ENCODE results near the gene PEX7. TPM values are rescaled to one million over a fixed set of nuclear protein-coding genes. Genes with fewer than 3 reads are reported as not detected.

The PEX7 gene
- total RNA-seq, 1 experiment from 2014 or later = 9.9 TPM

DNA sequence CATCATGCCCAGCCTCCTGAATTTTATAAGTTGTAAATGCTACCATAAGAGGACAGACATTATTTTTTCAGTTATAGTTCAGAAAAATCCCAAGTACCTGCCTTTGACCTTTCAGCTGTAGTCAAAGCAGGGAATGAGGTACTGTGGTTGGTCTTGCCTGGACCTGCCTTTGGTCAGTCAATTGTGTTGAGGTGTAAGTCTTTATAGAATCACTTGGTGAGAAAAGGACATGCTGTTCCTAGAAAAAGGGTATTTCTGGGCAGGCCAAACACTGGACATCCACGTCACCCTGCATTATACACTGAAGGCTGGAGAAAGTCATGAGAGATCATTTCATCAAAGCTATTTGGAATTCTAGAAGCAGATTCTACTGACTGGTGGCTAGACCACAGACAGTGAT, 40.3 kb downstream of the PEX7 start:
- Histone ChIP-seq H3K4me2 (ENCODE audit: low read length) (no peak overlapping the region), H3K4me1 (ENCODE audit: insufficient read depth, low read length) (no peaks in the 10 kb centered on the region), H4K20me1 (ENCODE audit: low read length) (no peaks in the 10 kb centered on the region), H3K9ac (ENCODE audit: low read length) (no peak overlapping the region), H2AFZ (ENCODE audit: low read length) (no peak overlapping the region), H3K9me2 (replicated peaks; ENCODE audit: low read length) (no peaks in the 10 kb centered on the region), H3K36me3 (ENCODE audit: low read depth, low read length) (no peaks in the 10 kb centered on the region), H3K79me2 (ENCODE audit: low read length) (no peaks in the 10 kb centered on the region), H3F3A (ENCODE audit: low read length, unreplicated experiment) (no peaks in the 10 kb centered on the region), H3K27me3 (ENCODE audit: low read length) (no peaks in the 10 kb centered on the region), H3K27ac (ENCODE audit: low read length) (no peak overlapping the region), H3K4me3 (ENCODE audit: low read length) (no peak overlapping the region), H3K9me3 (ENCODE audit: low read length) (no peaks in the 10 kb centered on the region)
- DNase-seq (no peak), ATAC-seq (no peak)
- intact Hi-C loops (cut with micrococcal nuclease) = no loop called here
- BruUV-seq (replicated peaks) = no TSS peak
- ChIA-PET CTCF (no interaction called here), POLR2A (ENCODE audit: unreplicated experiment) (no interaction called here)
- TF ChIP-seq, protein P1, sequence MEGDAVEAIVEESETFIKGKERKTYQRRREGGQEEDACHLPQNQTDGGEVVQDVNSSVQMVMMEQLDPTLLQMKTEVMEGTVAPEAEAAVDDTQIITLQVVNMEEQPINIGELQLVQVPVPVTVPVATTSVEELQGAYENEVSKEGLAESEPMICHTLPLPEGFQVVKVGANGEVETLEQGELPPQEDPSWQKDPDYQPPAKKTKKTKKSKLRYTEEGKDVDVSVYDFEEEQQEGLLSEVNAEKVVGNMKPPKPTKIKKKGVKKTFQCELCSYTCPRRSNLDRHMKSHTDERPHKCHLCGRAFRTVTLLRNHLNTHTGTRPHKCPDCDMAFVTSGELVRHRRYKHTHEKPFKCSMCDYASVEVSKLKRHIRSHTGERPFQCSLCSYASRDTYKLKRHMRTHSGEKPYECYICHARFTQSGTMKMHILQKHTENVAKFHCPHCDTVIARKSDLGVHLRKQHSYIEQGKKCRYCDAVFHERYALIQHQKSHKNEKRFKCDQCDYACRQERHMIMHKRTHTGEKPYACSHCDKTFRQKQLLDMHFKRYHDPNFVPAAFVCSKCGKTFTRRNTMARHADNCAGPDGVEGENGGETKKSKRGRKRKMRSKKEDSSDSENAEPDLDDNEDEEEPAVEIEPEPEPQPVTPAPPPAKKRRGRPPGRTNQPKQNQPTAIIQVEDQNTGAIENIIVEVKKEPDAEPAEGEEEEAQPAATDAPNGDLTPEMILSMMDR (conservative IDR thresholded peaks at IDR 0.05; ENCODE audit: low read depth, low read length) = no peak
- TF ChIP-seq EZH2phosphoT487 (IDR thresholded peaks at IDR 0.05; ENCODE audit: borderline replicate concordance, low read length) (no peak), EZH2 (IDR thresholded peaks at IDR 0.05; ENCODE audit: low read length, unreplicated experiment) (no peak)

DNA sequence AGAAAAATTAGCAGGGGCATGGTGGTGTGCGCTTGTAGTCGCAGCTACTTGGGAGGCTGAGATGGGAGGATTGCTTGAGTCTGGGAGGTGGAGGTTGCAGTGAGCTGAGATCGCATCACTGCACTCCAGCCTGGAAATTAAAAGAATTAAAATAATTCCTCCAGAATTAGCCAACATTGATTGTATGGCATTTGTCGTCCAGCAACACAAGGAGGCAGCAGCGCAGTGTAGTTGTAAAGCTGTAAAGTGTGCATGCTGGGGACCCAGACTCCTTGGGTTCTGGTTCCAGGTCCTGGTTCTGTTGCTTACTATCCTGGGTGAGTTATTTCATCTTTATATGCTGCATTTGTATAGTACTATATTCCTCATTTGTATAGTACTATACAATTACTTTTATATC, 41.4 kb downstream of the PEX7 start:
- ATAC-seq = no peak
- ChIA-PET CTCF (interaction anchor here (0.6 kb wide), 1 partner anchor 1112 kb away, joined by 3 read pairs; no protein-coding TSS in a partner anchor), POLR2A (ENCODE audit: unreplicated experiment) (no interaction called here)

DNA sequence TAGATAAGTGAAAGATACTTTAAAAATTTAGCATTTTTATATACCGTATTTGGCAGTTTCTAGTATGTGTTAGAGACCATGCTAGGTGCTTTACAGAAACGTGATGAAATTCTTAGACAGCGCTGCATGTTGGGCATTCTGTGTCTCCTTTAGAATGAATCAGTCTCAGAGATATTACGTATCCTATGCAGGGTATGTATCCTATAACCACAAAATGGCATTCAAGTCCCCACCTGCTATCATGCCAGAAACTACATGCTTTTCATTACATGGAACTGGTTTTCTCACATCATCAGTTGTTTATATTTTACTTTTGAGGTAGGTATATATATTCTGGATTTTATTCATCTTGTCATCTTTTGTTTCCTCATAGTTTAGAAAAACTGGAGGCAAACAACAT, 42.3 kb downstream of the PEX7 start:
- H3K9ac ChIP-seq (ENCODE audit: low read length) = no peak overlapping the region
- BruUV-seq (replicated peaks) = no TSS peak
- H3K4me2 ChIP-seq (ENCODE audit: low read length) = no peak overlapping the region
- H3K9me2 ChIP-seq (replicated peaks; ENCODE audit: low read length) = no peaks in the 10 kb centered on the region
- TF ChIP-seq, protein P1 (conservative IDR thresholded peaks at IDR 0.05; ENCODE audit: low read depth, low read length) = no peak
- TF ChIP-seq EZH2phosphoT487 (IDR thresholded peaks at IDR 0.05; ENCODE audit: borderline replicate concordance, low read length) (no peak), EZH2 (IDR thresholded peaks at IDR 0.05; ENCODE audit: low read length, unreplicated experiment) (no peak)
- POLR2A ChIA-PET (ENCODE audit: unreplicated experiment) = no interaction called here
- no peak overlapping the region for H2AFZ ChIP-seq (ENCODE audit: low read length)
- no peaks in the 10 kb centered on the region for H3F3A ChIP-seq (ENCODE audit: low read length, unreplicated experiment)
- H3K4me1 ChIP-seq (ENCODE audit: insufficient read depth, low read length) = no peaks in the 10 kb centered on the region
- no peaks in the 10 kb centered on the region for H3K79me2 ChIP-seq (ENCODE audit: low read length)
- H3K27me3 ChIP-seq (ENCODE audit: low read length) = no peaks in the 10 kb centered on the region
- no peak overlapping the region for H3K4me3 ChIP-seq (ENCODE audit: low read length)
- no peak for ATAC-seq
- CTCF ChIA-PET = no interaction called here
- intact Hi-C loops (cut with micrococcal nuclease) = no loop called here
- no peaks in the 10 kb centered on the region for H4K20me1 ChIP-seq (ENCODE audit: low read length)
- H3K9me3 ChIP-seq (ENCODE audit: low read length) = no peaks in the 10 kb centered on the region
- H3K36me3 ChIP-seq (ENCODE audit: low read depth, low read length) = no peaks in the 10 kb centered on the region
- H3K27ac ChIP-seq (ENCODE audit: low read length) = no peak overlapping the region
- no peak for DNase-seq

More for the DNA sequence above, 41.4 kb downstream of the PEX7 start:
- no peak for DNase-seq
- Histone ChIP-seq H3K27me3 (ENCODE audit: low read length) (no peaks in the 10 kb centered on the region), H3K9me2 (replicated peaks; ENCODE audit: low read length) (no peaks in the 10 kb centered on the region), H3K9me3 (ENCODE audit: low read length) (no peaks in the 10 kb centered on the region), H3K4me2 (ENCODE audit: low read length) (no peak overlapping the region), H3K4me3 (ENCODE audit: low read length) (no peak overlapping the region), H3F3A (ENCODE audit: low read length, unreplicated experiment) (no peaks in the 10 kb centered on the region), H2AFZ (ENCODE audit: low read length) (no peak overlapping the region), H4K20me1 (ENCODE audit: low read length) (no peaks in the 10 kb centered on the region), H3K9ac (ENCODE audit: low read length) (no peak overlapping the region), H3K36me3 (ENCODE audit: low read depth, low read length) (no peaks in the 10 kb centered on the region), H3K27ac (ENCODE audit: low read length) (no peak overlapping the region), H3K4me1 (ENCODE audit: insufficient read depth, low read length) (no peaks in the 10 kb centered on the region), H3K79me2 (ENCODE audit: low read length) (no peaks in the 10 kb centered on the region)
- no TSS peak for BruUV-seq (replicated peaks)
- intact Hi-C loops (cut with micrococcal nuclease) = no loop called here
- TF ChIP-seq EZH2 (IDR thresholded peaks at IDR 0.05; ENCODE audit: low read length, unreplicated experiment) = no peak
- TF ChIP-seq, protein P1 (conservative IDR thresholded peaks at IDR 0.05; ENCODE audit: low read depth, low read length) = peak; percentile 27; the same call in 1 of the 2 replicates

Measured in PC-3 (cell line).